HG03159 (cell line): ENCODE measurements around the gene IL23R.
"Not testable (repeated sequence)": the region's sequence is repeated elsewhere in the genome, so short reads cannot be mapped to it uniquely, and the experiment has no call there.

ENCODE experiments used
- ATAC-seq: cut with Tn5 transposase; IDR thresholded peaks from one replicate; pipeline ENCODE4 v1.9.1; 2021; ENCODE audit warnings: mild to moderate bottlenecking, moderate library complexity; ENCODE audit not compliant: unreplicated experiment

IL23R gene, protein sequence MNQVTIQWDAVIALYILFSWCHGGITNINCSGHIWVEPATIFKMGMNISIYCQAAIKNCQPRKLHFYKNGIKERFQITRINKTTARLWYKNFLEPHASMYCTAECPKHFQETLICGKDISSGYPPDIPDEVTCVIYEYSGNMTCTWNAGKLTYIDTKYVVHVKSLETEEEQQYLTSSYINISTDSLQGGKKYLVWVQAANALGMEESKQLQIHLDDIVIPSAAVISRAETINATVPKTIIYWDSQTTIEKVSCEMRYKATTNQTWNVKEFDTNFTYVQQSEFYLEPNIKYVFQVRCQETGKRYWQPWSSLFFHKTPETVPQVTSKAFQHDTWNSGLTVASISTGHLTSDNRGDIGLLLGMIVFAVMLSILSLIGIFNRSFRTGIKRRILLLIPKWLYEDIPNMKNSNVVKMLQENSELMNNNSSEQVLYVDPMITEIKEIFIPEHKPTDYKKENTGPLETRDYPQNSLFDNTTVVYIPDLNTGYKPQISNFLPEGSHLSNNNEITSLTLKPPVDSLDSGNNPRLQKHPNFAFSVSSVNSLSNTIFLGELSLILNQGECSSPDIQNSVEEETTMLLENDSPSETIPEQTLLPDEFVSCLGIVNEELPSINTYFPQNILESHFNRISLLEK

DNA sequence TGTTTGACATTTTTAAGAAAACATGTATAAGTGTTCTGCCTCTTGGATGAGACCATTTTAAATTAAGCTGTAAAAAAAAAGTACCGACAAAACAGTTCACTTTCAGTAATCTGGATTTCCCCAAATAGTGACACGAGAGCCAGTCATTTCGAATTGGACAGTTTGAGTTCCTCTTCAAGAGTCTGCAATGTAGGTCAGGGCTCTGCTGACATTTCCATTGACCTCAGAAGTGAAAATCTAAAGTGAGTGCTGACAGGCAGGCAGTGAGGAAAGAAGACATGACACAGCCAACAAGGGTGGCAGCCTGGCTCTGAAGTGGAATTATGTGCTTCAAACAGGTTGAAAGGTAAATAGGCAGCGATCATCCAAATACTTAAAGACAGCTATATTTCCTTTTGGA lies at the start of gene IL23R:
Gene IL23R (plus strand): TSS at position 259 of the 400 bp plus-strand sequence. CDS start 1,667 bp downstream, outside the sequence.
- peak; percentile 85 for ATAC-seq

DNA sequence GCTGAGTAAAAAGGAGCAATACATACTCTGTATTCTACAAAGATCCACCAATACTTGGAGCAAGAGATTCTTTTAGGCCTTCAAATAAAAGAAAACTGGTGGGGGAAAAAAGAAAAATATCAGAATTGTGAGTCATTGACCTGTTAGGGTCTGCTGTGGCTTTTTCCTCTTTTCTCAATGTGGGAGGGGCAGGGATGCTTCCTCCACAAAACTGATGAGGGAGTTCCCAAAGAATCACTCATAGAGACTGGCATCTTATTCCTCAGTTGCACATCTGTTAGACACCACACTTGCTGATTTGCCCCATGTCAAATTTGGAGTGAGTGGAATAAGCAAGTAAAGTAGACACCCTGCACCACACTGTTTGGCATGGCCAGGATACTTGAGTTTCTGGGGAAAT lies 48.1 kb upstream of the IL23R start:
- no peak for ATAC-seq

DNA sequence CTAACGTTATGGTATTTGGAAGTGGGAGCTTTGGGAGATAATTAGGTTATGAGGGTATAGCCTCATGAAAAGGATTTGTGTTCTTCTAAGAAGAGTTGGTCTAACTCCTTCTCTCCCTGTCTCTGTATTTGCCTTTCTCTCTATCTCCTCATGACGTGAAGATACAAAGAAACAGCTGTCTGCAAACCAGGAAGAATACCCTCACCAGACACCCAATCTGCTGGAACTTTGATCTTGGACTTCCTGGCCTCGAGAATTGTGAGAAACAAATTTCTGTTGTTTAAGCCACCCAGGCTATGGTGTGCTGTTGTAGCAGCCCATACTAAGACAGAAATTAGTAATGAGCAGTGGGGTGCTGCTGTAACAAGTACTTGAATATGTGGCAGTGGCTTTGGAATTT lies 47.6 kb upstream of the IL23R start:
- ATAC-seq, result no peak

DNA sequence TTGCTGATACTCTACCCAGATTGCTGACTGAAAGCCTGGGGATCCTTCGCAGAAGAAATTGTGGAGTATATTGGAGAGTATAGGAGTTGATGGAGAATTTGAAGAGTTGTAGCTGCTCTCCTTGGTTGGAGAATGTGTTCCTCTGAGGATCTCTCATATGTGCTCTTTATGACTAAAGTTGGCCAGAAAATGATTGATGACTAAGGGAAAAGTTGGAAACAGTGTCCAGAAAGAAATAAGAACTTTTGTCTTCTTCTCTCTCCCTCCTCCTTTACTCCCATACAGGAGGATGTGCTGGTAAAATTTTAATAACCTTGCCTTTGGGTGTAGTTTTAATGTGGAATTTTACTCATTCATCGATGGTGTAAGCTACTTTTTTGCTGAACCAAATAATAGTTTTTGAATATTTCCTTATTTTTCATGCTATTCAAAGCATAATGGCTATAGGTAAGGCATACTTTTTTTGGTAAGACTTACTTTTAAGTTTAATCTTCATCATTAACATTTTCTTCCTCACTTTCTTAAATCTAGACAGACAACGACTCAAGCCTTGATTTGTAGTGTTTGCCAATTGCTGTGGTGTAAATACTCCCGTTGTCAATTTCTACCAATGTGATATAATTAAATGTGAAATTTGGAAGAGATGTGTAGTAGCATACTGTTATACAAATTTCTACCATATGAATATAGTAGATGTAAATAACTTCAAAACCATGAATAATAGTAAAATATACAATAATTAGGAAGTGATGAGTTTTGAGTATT lies 45.2 kb upstream of the IL23R start:
- no peak for ATAC-seq

DNA sequence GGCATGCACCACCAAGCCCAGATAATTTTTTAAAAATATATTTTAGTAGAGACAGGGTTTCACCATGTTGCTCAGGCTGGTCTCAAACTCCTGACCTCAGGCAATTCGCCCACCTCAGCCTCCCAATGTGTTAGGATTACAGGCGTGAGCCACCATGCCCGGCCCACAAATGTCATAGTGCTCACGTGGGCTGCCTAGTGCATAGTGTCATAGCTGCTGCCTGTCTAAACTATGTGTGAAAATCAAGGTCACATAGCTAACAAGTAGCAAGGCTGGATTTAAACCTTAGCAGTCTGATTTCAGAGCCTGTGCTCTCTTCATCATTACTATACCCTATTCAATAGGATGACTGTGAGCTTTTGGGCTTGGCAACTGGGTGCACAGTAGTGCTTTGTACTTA lies 41.8 kb upstream of the IL23R start:
- ATAC-seq, result no peak

DNA sequence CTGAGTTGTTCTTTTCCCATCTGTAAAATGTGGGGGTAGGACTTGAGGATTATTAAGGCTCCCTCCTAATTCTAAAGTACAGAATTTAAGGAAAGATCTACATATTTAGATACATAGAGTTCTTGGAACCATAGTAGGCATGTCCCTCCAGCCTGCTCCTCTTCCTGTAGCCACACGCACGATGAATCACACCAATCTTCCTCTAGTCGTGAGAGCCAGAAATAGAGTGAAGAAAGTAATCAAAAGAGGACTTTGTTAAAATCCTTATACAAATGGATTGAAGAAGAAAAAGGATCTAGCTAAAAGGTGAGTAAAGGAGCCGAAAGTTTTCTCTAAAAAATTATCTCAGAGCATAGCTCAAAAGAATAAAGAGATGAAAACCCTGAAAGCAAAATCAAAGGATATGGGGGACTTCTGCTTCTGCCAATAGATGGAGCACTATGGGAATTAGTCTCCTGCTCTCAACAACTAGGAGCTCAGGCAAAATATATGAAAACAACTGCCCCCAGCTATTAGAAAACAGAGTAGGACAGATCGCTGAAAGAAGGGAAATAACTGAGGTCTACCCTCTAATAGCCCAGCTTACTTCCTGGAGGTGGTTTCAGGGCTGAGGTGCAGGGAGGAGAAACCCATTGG lies 40.0 kb upstream of the IL23R start:
- no peak for ATAC-seq

DNA sequence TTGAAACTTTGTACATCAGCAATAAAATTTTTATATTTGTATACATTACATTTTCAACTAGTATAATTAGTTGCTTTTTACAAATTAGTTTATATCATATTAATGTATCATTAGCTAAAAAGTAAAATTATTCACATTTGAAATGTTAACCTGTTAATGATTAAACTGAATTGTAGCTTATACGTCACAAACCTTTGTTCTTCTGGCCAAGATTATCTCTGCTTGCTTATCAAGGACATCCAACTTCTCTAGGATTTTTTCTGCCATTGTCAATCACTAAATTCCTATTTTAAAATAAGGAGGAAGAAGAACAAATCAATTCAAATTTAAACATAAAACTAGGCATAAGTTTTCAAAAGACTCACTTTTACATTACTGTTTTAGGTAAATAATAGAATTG lies 39.3 kb upstream of the IL23R start:
- no peak for ATAC-seq

DNA sequence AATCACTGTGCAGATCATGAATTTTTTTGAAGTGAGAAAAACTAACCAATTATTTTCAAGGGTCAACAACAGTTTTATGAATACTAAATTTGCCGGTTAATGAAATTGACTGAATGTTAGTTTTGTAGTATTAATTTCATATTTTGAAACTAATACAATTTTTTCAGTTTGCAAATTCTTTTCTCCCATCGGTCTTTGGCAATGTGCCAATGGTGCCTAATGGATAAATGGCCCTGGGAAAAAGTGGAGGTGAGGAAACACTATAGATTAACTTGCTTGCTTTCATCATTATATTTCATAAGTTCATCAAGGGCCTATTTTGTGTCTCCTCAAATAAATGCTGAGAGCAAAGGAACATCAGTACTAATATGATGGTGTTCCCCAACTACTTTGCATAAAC lies 35.6 kb upstream of the IL23R start:
- ATAC-seq, result no peak

DNA sequence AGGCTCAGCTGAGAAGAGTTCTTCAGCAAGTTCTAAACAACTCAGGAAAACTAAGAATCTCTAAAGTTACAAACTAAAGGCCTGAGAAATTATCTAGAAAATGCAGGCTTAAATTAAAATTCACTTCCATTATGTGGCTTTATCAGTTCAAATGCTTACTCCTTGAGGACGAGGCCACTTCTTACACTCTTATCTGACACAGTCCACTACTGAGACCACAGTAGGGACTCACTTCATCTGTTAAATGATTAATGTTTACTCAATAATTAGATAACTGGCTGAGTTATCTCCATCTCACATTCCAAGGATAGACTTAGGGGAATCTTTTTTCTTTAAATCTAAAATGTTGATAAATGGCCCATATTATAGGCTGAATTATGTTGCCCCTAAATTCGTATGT lies 33.1 kb upstream of the IL23R start:
- no peak for ATAC-seq

DNA sequence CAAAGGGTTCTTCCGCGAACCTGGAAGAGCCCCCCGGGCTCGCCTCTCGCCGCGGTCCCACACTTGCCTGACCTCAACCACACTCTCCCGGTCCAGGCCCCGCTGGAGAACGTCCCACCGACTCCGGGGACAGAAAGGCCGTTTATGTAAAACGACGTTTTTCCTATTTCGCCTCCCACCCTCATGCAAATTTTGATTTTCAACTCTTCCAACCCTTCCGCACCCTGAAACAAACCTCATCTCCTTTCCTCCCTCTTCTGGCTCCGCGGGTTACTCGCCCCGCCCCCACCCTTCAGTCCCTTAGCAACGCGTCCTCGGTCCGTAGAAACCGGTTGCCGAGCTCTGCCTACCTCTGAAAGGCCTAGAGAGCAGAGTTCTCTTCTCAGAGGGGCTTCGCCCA lies 31.6 kb upstream of the IL23R start, which contains the start of gene C1orf141:
Gene C1orf141 (minus strand): TSS at position 276 of the 400 bp plus-strand sequence. CDS start 7,730 bp downstream, outside the sequence.
- no peak for ATAC-seq

DNA sequence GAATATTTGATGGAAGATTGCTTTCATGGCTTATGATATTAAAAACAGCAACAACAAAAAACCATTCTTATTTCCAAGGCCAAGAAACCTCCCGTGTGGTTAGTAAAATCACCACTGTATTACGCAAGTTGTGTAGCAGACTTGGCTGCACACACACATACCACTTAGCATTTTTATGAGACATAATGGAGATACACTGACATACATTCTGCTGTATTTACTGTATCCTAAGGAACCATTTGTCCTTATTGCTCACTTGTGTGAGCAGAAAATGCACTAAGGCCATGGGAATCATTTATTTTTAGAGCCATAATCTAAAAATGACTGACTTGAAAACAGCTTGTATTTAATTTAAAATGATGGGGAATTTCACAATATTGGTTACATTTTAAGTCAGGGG lies 30.9 kb upstream of the IL23R start:
- no peak for ATAC-seq

DNA sequence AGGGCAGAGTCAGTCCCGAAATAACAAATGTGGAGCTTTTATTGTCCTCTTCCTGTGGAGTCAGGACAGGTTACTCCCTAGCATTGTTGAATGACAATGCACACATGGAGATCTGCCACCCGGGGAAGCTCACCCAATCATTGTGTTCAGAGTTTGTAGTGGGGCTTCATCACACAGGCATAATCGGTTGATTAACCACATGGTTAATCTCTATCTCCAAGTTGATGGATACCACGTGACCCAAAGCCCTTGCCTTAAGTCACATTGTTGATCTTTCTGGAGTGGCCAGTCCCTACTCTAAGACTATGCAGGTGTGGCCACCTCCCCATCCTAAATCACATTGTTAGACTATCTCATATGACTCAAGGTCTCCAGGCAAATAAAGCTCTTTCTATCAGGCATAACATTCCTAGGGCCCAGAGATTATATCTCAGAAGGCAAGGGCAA lies 28.9 kb upstream of the IL23R start:
- ATAC-seq, result no peak

DNA sequence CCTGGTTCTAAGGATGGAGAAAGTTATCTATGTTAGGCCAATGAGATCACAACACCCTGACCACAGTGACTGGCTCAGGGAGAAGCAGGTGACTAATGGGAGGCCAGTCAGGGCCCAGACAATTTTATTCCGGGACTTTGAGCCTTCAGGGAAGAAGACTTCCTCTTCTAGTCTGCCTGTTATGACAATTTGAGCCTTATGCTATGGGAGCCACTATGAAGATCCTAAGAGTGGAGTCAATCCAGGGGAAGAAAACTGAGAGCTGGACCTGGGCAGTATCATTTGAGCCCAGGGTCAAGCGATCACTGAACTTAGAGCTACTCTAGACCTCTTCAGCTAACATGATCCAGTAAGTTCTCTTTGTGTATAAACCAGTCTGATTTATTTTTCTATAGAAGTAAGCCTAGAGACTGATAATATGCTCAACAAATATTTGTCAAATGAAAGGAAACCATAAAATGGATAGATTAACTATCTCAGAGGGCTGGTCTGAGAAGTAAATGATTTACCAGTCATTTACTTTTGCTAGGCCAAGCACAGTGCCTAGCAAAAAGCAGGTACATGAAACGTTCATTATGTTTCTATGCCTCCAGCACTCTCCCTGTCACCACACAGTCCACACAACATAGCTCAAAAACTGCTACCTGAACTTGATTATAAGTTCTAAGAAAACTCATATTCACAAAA lies 27.3 kb upstream of the IL23R start:
- ATAC-seq, result no peak

DNA sequence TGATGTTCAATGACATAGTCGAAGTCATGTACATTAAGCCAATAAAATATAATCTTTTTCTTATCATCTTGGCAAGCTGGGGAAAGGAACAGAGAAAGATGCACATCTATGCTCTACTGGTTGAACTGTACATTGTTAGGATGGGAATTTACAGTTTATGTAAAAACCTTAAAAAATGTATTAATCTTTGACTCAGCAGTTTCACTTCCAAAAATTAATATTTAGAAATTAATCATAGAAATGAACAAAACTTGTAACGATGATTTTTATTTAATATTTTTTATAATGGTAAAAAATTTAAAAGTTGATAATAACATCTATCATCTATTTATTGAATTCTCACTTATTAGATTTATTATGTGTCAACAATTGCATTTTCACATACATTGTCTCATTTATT lies 25.8 kb upstream of the IL23R start:
- ATAC-seq, result no peak

DNA sequence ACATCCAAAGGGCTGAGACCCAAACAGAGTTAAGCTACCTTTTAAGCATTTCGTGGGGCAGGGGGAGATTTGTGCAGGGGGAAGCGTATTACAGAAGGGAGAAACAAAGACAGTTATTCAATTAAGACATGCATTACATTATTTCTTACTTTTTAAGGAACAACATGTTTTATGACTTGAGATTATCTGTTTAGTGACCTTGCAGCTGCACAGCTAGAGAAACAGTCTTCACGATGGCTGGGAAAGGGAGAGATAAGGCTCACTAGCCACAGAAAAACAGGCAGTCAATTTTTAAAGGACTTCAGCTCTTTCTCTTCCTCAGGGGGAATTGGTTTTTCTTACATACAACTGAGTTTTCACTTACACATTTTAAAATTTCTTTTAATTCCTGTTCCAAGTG lies 24.4 kb upstream of the IL23R start:
- ATAC-seq, result not testable (repeated sequence)

DNA sequence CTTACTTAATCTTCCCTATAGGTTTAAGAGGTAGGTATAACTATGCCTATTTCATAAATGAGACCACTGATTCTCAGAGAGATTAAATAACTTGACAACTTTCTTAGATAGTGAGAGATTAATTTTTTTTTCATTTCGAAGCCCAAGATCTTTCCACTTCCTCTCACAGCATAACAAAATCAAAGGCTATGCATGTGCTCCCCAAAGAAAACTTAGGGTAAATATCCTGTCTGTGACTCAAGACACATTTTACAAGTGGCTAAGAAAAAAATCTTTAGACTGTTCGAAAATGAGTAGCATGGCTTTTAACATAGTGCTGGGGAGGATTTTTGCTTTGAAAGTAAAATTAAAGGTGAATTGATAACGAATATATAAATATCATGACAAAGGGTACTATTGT lies 23.3 kb upstream of the IL23R start:
- ATAC-seq, result no peak

DNA sequence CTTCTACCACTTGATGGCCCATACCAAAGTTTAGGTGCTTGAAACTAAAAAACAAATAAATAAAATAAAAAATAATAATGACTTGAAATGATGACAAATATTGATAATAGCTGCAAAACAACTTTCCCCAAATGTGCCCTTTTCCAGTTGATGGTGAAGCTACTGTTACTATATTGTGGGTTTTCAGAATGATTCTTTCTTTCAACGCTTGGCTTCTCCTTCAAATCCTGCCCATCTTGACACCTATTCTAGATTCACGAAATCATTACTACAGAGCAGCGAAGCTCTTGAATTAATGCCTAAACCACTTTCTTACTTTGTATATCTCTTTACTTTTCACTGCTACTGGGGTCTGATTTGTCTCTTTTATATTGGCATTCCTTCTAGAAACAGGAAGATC lies 22.3 kb upstream of the IL23R start:
- ATAC-seq, result no peak

DNA sequence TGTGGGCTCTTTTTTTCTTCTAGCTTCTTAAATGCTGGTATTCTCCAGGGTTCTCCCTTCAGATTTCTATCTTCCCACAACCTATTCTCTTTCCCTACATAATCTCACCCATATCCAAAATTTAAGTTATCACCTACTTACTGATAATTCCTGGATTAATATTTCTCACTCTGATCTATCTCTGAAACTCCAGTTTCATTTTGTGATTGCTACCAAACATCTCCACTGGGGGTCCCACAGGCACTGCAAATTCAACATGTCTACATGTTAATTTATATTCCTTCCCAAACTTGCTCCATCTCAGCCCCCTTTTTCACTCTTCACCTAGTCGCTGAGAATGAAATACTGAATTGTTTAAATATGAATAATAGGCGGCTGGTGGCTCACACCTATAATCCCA lies 21.6 kb upstream of the IL23R start:
- ATAC-seq, result no peak

DNA sequence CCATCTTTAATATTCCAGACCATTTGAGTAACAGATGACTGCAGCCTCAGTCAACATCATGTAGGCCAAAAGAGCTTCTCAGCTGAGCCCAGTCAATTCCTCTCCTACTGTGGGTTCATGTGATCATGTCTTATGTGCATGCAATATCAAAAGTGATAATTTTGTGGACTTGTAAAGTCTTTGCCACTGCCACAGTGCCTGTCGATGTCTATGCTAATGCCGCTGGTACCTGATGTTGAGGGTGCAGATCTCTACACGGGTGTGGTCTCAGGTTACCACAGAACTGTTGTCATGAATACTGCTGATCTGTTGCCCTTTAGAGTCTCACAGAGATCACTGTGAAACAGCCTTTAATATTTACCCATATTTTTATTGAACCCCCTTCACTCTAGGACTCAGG lies 20.2 kb upstream of the IL23R start:
- ATAC-seq, result no peak

DNA sequence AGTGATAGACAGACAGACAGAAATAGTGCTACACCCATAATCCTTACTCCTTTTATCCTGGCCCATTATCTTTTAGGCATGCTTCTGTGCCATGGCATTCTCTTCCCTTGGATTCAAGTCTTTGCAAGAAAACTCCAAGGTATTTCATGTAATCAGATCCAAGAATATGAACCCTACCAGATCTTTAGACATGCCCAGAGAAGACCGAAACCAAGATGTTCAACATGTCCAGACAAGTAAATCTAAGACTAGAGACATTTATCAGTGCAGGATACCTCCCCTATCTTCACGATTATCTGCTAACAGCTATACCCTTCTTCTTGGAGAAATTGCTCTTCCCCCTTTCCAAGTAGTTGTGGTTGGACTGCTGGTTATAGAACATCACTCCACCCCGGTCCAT lies 19.7 kb upstream of the IL23R start:
- no peak for ATAC-seq

DNA sequence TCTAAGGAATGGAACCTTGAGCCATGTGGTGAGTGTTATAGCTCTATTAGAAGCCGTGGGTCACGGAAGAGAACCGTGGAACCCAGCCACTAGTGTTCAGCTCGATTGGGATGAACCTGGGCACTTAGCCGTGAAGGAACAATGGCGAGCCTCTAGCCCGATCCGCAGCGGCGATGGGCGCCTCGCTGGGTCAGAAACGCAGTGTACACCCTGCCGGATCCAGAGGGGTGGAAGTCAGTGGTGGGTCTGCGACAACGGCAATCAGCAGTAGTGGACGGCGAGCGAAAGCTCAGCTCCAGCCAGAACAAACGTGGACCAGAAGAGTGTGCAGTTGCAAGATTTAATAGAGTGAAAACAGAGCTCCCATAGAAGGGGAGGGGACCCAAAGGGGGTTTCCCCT lies 18.3 kb upstream of the IL23R start:
- not testable (repeated sequence) for ATAC-seq
